Upper lobe of left lung (tissue), 6 donors: ENCODE results near the gene CLEC4G. TPM values are rescaled to one million over a fixed set of nuclear protein-coding genes. Genes with fewer than 3 reads are reported as not detected.

ENCODE experiments used
- ATAC-seq, 2 donors: fragments of 200-7000 bp; cut with Tn5 transposase; one replicate each; pipeline ENCODE4 v1.9.1; 2022; ENCODE audit warnings: mild to moderate bottlenecking in 2 of 2, moderate library complexity in 2 of 2; ENCODE audit not compliant: low FRiP score in 2 of 2
- DNase-seq, 2 donors: peaks; one replicate each; pipeline ENCODE4 v3.0.0-alpha.2; 2019 to 2020
- H3K27ac ChIP-seq, 4 donors: fragments of 200-600 bp; sonication (generic); one replicate each; pipeline ENCODE4 v1.5.1; 2016 to 2019
- H3K27me3 ChIP-seq, 4 donors: fragments of 200-600 bp; sonication (generic); one replicate each; pipeline ENCODE4 v1.5.1; 2017 to 2019
- H3K36me3 ChIP-seq, 4 donors: fragments of 200-600 bp; sonication (generic); one replicate each; pipeline ENCODE4 v1.5.1; 2016 to 2019
- H3K4me1 ChIP-seq, 4 donors: fragments of 200-600 bp; sonication (generic); one replicate each; pipeline ENCODE4 v1.5.1; 2018 to 2019
- H3K4me3 ChIP-seq, 4 donors: fragments of 200-600 bp; sonication (generic); one replicate each; pipeline ENCODE4 v1.5.1; 2017 to 2019; ENCODE audit warnings: mild to moderate bottlenecking in 2 of 4, moderate library complexity in 1 of 4
- H3K9me3 ChIP-seq, 4 donors: fragments of 200-600 bp; sonication (generic); one replicate each; pipeline ENCODE4 v1.5.1; 2018 to 2019
- EP300 ChIP-seq, 4 donors: sonication (generic); formaldehyde crosslinking; IDR thresholded peaks; one replicate each; pipeline ENCODE4 v1.5.1; 2017; ENCODE audit warnings: antibody characterized with exemption in 4 of 4, control low read depth in 2 of 4
- POLR2A ChIP-seq, 4 donors: fragments of 450-650 bp; IDR thresholded peaks; one replicate each; pipeline ENCODE4 v1.5.1; 2016 to 2017; ENCODE audit warnings: antibody characterized with exemption in 4 of 4, mild to moderate bottlenecking in 2 of 4
- POLR2AphosphoS5 ChIP-seq, 2 donors: sonication (generic); formaldehyde crosslinking; IDR thresholded peaks; one replicate each; pipeline ENCODE4 v1.5.1; 2017; ENCODE audit warnings: antibody characterized with exemption in 2 of 2
- WGBS, 2 donors: methylation state at CpG; one replicate each; pipeline ENCODE4 v1.1.5; 2017 to 2018; 5-methylcytosine and 5-hydroxymethylcytosine counted together
- total RNA-seq, 6 donors: library from RNA; depleted of rRNA in 4 of 6; stranded (reverse); fragments of >200 nt in 4 of 6; gene quantifications; one replicate each; pipeline versions ENCODE4 v1.1.0 to v1.2.1, GENCODE V29; 2016 to 2021
- TF ChIP-seq, protein P1 (sequence below), 6 experiments: fragments of 450-650 bp in 4 of 6; fragments of 200-600 bp in 2 of 6; sonication (generic) in 2 of 6; IDR thresholded peaks; one replicate each; pipeline ENCODE4 v1.5.1; 2016 to 2019; ENCODE audit warnings: antibody characterized with exemption in 6 of 6
- donor health status: DM: no; HTN: no; CAD: no; lungs with moderate emphysema.
- donor health status: DM: no; HTN: yes; CAD: no; lungs with severe emphysema.

CLEC4G gene, protein sequence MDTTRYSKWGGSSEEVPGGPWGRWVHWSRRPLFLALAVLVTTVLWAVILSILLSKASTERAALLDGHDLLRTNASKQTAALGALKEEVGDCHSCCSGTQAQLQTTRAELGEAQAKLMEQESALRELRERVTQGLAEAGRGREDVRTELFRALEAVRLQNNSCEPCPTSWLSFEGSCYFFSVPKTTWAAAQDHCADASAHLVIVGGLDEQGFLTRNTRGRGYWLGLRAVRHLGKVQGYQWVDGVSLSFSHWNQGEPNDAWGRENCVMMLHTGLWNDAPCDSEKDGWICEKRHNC
- 1 to 10 TPM in 3 of 6 donors, under 1 TPM in 1, not detected in 2; 0.40 to 2.5 (median 1.5) TPM for total RNA-seq

DNA sequence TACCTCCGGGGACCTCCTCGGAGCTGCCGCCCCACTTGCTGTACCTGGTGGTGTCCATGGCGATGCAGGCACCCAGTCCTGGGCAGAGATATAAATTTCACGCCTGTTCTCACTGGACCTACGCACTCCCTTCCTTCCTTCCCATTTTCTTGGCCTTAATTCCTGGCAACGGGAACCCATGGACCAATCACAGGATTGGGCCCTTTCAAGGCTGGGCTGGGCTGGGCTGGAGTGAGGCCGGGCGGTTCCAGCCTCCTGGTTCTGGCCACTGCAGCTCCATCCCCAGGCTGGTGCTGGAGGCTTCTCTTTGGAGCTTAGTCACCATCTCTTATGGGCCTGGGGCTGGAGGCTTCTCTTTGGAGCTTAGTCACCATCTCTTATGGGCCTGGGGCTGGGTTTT lies at the start of gene CLEC4G:
Gene CLEC4G, minus strand, starts transcription at position 66 of the 400 bp plus-strand sequence. Its CDS starts 8 bp downstream, at position 58.
- ATAC-seq: no peak
- Histone ChIP-seq H3K9me3 (no peaks in the 10 kb centered on the region), H3K27ac (no peak within 1 kb of the TSS), H3K36me3 (no peaks in the 10 kb centered on the region), H3K4me1 (peaks cover 4 to 25% (median 21%) of the 10 kb centered on the region in 4 donors), H3K27me3 (peaks cover 0 to 29% (median 12%) of the 10 kb centered on the region in 4 donors), H3K4me3 (no peak within 1 kb of the TSS)
- 70 to 73% methylated on average over 7 to 9 of the region's 9 CpGs for WGBS, 2 donors
- peak in 1 of 2 donors; percentile 37 for DNase-seq
- no peak for TF ChIP-seq POLR2AphosphoS5 (IDR thresholded peaks at IDR 0.05)
- TF ChIP-seq, protein P1, sequence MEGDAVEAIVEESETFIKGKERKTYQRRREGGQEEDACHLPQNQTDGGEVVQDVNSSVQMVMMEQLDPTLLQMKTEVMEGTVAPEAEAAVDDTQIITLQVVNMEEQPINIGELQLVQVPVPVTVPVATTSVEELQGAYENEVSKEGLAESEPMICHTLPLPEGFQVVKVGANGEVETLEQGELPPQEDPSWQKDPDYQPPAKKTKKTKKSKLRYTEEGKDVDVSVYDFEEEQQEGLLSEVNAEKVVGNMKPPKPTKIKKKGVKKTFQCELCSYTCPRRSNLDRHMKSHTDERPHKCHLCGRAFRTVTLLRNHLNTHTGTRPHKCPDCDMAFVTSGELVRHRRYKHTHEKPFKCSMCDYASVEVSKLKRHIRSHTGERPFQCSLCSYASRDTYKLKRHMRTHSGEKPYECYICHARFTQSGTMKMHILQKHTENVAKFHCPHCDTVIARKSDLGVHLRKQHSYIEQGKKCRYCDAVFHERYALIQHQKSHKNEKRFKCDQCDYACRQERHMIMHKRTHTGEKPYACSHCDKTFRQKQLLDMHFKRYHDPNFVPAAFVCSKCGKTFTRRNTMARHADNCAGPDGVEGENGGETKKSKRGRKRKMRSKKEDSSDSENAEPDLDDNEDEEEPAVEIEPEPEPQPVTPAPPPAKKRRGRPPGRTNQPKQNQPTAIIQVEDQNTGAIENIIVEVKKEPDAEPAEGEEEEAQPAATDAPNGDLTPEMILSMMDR (IDR thresholded peaks at IDR 0.05): no peak
- TF ChIP-seq EP300 (IDR thresholded peaks at IDR 0.05): no peak
- TF ChIP-seq POLR2A (IDR thresholded peaks at IDR 0.05): no peak

- H3K27ac ChIP-seq: no peak overlapping the region
- H3K9me3 ChIP-seq: no peaks in the 10 kb centered on the region
- no peaks in the 10 kb centered on the region for H3K27me3 ChIP-seq
- 58 to 63% methylated on average over 12 of the region's 12 CpGs for WGBS, 2 donors
- H3K4me3 ChIP-seq: no peak overlapping the region
- no peaks in the 10 kb centered on the region for H3K36me3 ChIP-seq
- ATAC-seq (no peak), DNase-seq (no peak)
- H3K4me1 ChIP-seq: peaks cover 0 to 12% (median 7%) of the 10 kb centered on the region in 4 donors
- TF ChIP-seq, protein P1 (IDR thresholded peaks at IDR 0.05): no peak
- TF ChIP-seq POLR2A (IDR thresholded peaks at IDR 0.05) (no peak), EP300 (IDR thresholded peaks at IDR 0.05) (no peak), POLR2AphosphoS5 (IDR thresholded peaks at IDR 0.05) (no peak)
Measured at GRCh38 chr19:7781157-7781556, 49.2 kb upstream of the CLEC4G start.

DNA sequence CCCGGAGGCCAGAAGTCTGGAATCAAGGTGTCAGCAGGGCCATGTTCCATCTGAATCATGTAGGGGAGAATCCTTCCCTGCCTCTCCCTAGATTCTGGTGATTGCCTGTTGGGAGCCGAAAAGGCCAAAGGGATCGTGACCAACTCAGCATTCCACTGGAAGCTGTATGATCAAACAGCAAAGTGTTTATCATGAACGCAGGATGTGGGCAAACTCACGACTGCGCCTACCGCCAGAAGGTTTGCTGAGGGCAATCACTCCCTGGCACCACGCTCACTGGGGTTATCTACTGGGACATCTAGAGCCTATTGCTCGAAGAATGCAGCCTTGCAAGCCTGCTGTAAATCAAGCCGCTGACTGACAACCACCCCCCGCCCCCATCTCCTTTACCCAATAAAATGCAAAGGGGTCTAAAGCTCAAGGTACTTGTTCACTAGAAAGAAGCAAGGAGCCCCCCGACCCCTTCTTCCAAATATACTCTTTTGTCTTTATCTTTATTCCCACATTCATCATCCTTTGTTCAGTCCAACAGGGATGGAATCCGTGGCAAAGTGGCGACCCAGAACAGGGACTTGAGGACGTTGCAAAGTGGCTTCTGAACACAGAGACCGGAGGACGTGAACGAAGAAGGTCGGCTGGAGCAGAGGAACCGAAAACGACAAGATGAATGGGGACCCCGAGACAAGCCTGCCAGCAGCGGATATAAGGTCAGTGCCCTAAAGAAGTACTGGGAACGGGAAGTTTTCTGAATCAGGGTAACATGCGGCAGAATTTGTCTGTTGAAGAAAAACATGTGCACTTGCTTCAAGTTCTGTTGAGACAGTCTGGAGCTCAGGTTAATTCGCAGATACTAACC lies 47.9 kb upstream of the CLEC4G start:
- Histone ChIP-seq H3K27me3 (no peaks in the 10 kb centered on the region), H3K4me1 (peaks cover 0 to 12% (median 7%) of the 10 kb centered on the region in 4 donors), H3K4me3 (no peak overlapping the region), H3K27ac (no peak overlapping the region), H3K9me3 (no peaks in the 10 kb centered on the region), H3K36me3 (no peaks in the 10 kb centered on the region)
- WGBS, 2 donors: 83 to 87% methylated on average over 26 of the region's 26 CpGs
- ATAC-seq (no peak), DNase-seq (no peak)
- TF ChIP-seq EP300 (IDR thresholded peaks at IDR 0.05) (no peak), POLR2AphosphoS5 (IDR thresholded peaks at IDR 0.05) (no peak), POLR2A (IDR thresholded peaks at IDR 0.05) (no peak)

- TF ChIP-seq, protein P1 (IDR thresholded peaks at IDR 0.05): no peak
- no peak for TF ChIP-seq POLR2A (IDR thresholded peaks at IDR 0.05)
- no peak for TF ChIP-seq POLR2AphosphoS5 (IDR thresholded peaks at IDR 0.05)
- no peak for TF ChIP-seq EP300 (IDR thresholded peaks at IDR 0.05)
- 61 to 71% methylated on average over 4 to 5 of the region's 5 CpGs for WGBS, 2 donors
- ATAC-seq (peak in 1 of 2 donors; percentile 26), DNase-seq (no peak)
- no peaks in the 10 kb centered on the region for H3K9me3 ChIP-seq
- no peaks in the 10 kb centered on the region for H3K4me1 ChIP-seq
- no peak overlapping the region for H3K27ac ChIP-seq
- no peak overlapping the region for H3K4me3 ChIP-seq
- no peaks in the 10 kb centered on the region for H3K27me3 ChIP-seq
- no peaks in the 10 kb centered on the region for H3K36me3 ChIP-seq
Measured at GRCh38 chr19:7778081-7778480, 46.2 kb upstream of the CLEC4G start.

- Histone ChIP-seq H3K27me3 (no peaks in the 10 kb centered on the region), H3K4me3 (no peak overlapping the region), H3K27ac (no peak overlapping the region), H3K36me3 (no peaks in the 10 kb centered on the region), H3K4me1 (peaks cover 0 to 16% (median 3%) of the 10 kb centered on the region in 4 donors), H3K9me3 (no peaks in the 10 kb centered on the region)
- DNase-seq (no peak), ATAC-seq (no peak)
- TF ChIP-seq, protein P1 (IDR thresholded peaks at IDR 0.05): no peak
- TF ChIP-seq POLR2AphosphoS5 (IDR thresholded peaks at IDR 0.05): no peak
- 90% methylated on average over 9 of the region's 9 CpGs for WGBS, 2 donors
Measured at GRCh38 chr19:7775761-7776160, 43.9 kb upstream of the CLEC4G start.
